Dendritic cell treated with granulocyte-macrophage colony-stimulating factor and Interleukin-4, amounts not matched to agents 40 ng/mL and 50 ng/mL, for 4 days (primary cell): Measurements from ENCODE around the gene STMN3.
A peak's percentile ranks its signal among the peaks of the same experiment; 100 is the strongest.
"Not testable (repeated sequence)": the region's sequence is repeated elsewhere in the genome, so short reads cannot be mapped to it uniquely, and the experiment has no call there.

Experiments
- H3K27ac Mint-ChIP-seq: one replicate; pipeline ENCODE4 v1.8.0; 2022; ENCODE audit warnings: mild to moderate bottlenecking, mixed read lengths
- H3K27me3 Mint-ChIP-seq: one replicate; pipeline ENCODE4 v1.8.0; 2022; ENCODE audit warnings: mild to moderate bottlenecking, mixed read lengths
- H3K36me3 Mint-ChIP-seq: one replicate; pipeline ENCODE4 v1.8.0; 2022; ENCODE audit warnings: low read depth, mixed read lengths
- H3K4me1 Mint-ChIP-seq: one replicate; pipeline ENCODE4 v1.8.0; 2022; ENCODE audit warnings: low read depth, mixed read lengths
- H3K4me3 Mint-ChIP-seq: one replicate; pipeline ENCODE4 v1.8.0; 2022; ENCODE audit warnings: mild to moderate bottlenecking, moderate library complexity, mixed read lengths
- H3K9me3 Mint-ChIP-seq: one replicate; pipeline ENCODE4 v1.8.0; 2022; ENCODE audit warnings: mixed read lengths
- intact Hi-C: fragments of 100-400 bp; cut with micrococcal nuclease; formaldehyde crosslinking; loops from one replicate; pipeline ENCODE4 v1.15.0; 2022

STMN3 gene

GRCh38 chr20:63633732-63634131 is 19.5 kb downstream of the STMN3 start:
- H3K27ac Mint-ChIP-seq, result peak overlapping the region; percentile 39
- no peak overlapping the region for H3K4me3 Mint-ChIP-seq
- intact Hi-C loops, result no loop called here
- H3K36me3 Mint-ChIP-seq, result peaks cover 14% of the 10 kb centered on the region
- H3K4me1 Mint-ChIP-seq, result peaks cover 43% of the 10 kb centered on the region
- H3K27me3 Mint-ChIP-seq, result no peaks in the 10 kb centered on the region
- H3K9me3 Mint-ChIP-seq, result no peaks in the 10 kb centered on the region

DNA sequence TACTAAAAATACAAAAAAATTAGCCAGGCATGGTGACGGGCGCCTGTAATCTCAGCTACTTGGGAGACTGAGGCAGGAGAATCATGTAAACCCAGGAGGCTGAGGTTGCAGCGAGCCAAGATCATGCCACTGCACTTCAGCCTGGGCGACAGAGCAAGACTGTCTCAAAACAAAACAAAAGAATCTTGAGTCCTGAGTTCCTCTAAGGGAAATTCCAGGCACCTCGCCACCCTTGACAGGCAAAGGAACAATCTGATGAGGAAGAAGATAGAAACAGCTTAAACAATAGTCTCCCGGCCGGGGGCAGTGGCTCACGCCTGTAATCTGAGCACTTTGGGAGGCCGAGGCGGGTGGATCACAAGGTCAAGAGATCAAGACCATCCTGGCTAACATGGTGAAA is 21.8 kb downstream of the STMN3 start:
- H3K27me3 Mint-ChIP-seq, H3K9me3 Mint-ChIP-seq, intact Hi-C loops: not testable (repeated sequence)
- Mint-ChIP-seq H3K27ac (peak overlapping the region; percentile 73), H3K4me1 (peaks cover 36% of the 10 kb centered on the region), H3K4me3 (peak overlapping the region; percentile 17), H3K36me3 (peaks cover 31% of the 10 kb centered on the region)

GRCh38 chr20:63630956-63631355 is 22.3 kb downstream of the STMN3 start:
- Mint-ChIP-seq H3K27ac (peak overlapping the region; percentile 73), H3K36me3 (peaks cover 31% of the 10 kb centered on the region), H3K4me1 (peaks cover 36% of the 10 kb centered on the region)
- intact Hi-C loops, H3K27me3 Mint-ChIP-seq, H3K9me3 Mint-ChIP-seq, H3K4me3 Mint-ChIP-seq: not testable (repeated sequence)

GRCh38 chr20:63628246-63628975 is 24.8 kb downstream of the STMN3 start:
- intact Hi-C loops, result loop anchor here (5.0 kb wide), 1 partner anchor 91 kb away; the partner anchor contains the start of gene PTK6
- H3K4me1 Mint-ChIP-seq, result peaks cover 46% of the 10 kb centered on the region
- no peaks in the 10 kb centered on the region for H3K27me3 Mint-ChIP-seq
- peak overlapping the region; percentile 88 for H3K27ac Mint-ChIP-seq
- H3K9me3 Mint-ChIP-seq, result no peaks in the 10 kb centered on the region
- H3K36me3 Mint-ChIP-seq, result peaks cover 31% of the 10 kb centered on the region
- H3K4me3 Mint-ChIP-seq, result peak overlapping the region; percentile 98

GRCh38 chr20:63627751-63628245 is 25.4 kb downstream of the STMN3 start:
- intact Hi-C loops, result loop anchor here (2.0 to 5.0 kb wide), 2 partner anchors 61 to 90 kb away; partner anchors contain the start of gene PTK6
- H3K9me3 Mint-ChIP-seq, result no peaks in the 10 kb centered on the region
- peak overlapping the region; percentile 88 for H3K27ac Mint-ChIP-seq
- H3K4me1 Mint-ChIP-seq, result peaks cover 48% of the 10 kb centered on the region
- peaks cover 34% of the 10 kb centered on the region for H3K36me3 Mint-ChIP-seq
- peak overlapping the region; percentile 98 for H3K4me3 Mint-ChIP-seq
- H3K27me3 Mint-ChIP-seq, result no peaks in the 10 kb centered on the region

GRCh38 chr20:63627129-63627750 is 26.0 kb downstream of the STMN3 start:
- Mint-ChIP-seq H3K4me1 (peaks cover 52% of the 10 kb centered on the region), H3K9me3 (no peaks in the 10 kb centered on the region), H3K27me3 (no peaks in the 10 kb centered on the region), H3K4me3 (peak overlapping the region; percentile 98), H3K27ac (peak overlapping the region; percentile 88), H3K36me3 (peaks cover 39% of the 10 kb centered on the region)
- intact Hi-C loops, result loop anchor here (2.0 to 5.0 kb wide), 2 partner anchors 60 to 90 kb away; partner anchors contain the start of gene PTK6

DNA sequence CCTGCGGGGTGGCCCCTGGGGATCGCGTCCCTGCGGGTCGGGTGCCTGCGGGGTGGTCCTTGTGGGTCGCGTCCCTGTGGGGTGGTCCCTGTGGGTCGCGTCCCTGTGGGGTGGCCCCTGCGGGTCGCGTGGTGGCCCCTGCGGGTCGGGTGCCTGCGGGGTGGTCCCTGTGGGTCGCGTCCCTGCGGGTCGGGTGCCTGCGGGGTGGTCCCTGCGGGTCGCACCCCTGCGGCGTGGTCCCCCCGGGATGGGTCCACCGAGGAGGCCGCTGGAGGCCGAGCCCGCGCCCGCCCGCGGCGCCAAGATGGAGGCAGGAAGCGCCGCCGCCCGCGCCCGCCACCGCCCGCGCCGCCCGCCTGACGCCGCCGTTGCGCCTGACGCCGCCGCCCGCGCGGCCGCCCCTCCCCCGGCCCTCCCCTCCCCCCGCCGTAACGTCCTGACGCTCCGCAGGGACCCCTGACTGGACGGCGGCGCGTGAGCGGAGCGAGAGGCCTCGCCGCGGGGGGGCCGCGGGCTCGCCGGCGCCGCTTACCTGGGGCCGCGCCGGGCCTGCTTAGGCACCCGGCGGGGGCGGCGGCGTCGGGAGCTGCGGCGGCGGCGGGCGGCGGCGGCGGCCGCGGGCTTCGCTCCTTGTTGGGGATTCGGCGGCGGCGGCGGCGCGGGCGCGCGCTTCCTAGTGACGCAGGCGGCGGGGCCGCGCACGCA is 26.6 kb downstream of the STMN3 start, which contains the start of gene GMEB2:
TSS of gene GMEB2 (minus strand) at position 678 of the 705 bp plus-strand sequence. CDS start 7,704 bp downstream, outside the sequence.
- H3K27ac Mint-ChIP-seq, result peak within 1 kb of the TSS; percentile 88
- H3K9me3 Mint-ChIP-seq, result no peaks in the 10 kb centered on the region
- H3K4me3 Mint-ChIP-seq, result peak within 1 kb of the TSS; percentile 98
- peaks cover 51% of the 10 kb centered on the region for H3K4me1 Mint-ChIP-seq
- peaks cover 39% of the 10 kb centered on the region for H3K36me3 Mint-ChIP-seq
- intact Hi-C loops, result loop anchor here (2.0 to 5.0 kb wide), 2 partner anchors 60 to 89 kb away; partner anchors contain the start of gene PTK6
- H3K27me3 Mint-ChIP-seq, result no peaks in the 10 kb centered on the region

DNA sequence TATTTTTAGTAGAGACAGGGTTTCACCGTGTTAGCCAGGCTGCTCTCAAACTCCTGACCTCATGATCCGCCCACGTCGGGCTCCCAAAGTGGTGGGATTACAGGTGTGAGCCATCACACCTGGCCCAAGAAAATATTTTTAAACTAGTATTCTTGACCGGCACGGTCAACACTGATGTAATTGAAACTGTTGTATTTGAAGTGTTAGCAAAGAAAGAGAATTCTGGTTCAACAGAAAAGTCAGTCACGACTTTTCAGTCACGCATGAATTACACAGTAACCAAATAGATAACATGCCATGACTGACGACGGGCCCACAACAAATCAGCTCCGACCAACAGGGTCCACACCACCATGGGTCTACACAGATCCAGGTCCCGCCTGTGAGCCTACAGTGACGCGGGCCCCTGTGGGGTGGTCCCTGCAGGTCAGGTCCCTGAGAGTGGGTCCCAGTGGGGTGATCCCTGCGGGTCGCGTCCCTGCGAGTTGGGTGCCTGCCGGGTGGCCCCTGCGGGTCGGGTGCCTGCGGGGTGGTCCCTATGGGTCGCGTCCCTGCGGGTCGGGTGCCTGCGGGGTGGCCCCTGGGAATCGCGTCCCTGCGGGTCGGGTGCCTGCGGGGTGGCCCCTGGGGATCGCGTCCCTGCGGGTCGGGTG is 27.3 kb downstream of the STMN3 start:
- Mint-ChIP-seq H3K27me3 (no peaks in the 10 kb centered on the region), H3K4me1 (peaks cover 47% of the 10 kb centered on the region), H3K4me3 (peak overlapping the region; percentile 67), H3K27ac (peak overlapping the region; percentile 76), H3K9me3 (no peaks in the 10 kb centered on the region), H3K36me3 (peaks cover 44% of the 10 kb centered on the region)
- intact Hi-C loops, result loop anchor here (2.0 to 5.0 kb wide), 2 partner anchors 59 to 89 kb away; partner anchors contain the start of gene PTK6

DNA sequence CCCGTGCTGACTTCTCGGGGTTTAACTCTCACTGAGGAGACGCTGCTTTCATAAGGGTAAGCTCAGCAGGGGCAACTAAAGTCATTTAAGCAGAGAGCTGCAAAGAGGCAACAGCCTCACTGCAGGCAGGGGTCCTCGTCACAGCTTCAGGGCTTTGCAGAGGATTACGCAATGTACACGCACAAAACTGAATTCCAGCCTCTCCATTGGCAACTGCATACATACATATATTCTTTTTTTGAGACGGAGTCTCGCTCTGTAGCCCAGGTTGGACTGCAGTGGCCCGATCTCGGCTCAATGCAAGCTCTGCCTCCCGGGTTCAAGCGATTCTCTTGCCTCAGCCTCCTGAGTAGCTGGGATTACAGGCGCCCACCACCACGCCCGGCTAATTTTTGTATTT is 28.7 kb downstream of the STMN3 start:
- Mint-ChIP-seq H3K27me3 (no peaks in the 10 kb centered on the region), H3K9me3 (no peaks in the 10 kb centered on the region), H3K27ac (no peak overlapping the region), H3K4me3 (no peak overlapping the region), H3K4me1 (peaks cover 39% of the 10 kb centered on the region), H3K36me3 (peaks cover 42% of the 10 kb centered on the region)
- intact Hi-C loops, result no loop called here

DNA sequence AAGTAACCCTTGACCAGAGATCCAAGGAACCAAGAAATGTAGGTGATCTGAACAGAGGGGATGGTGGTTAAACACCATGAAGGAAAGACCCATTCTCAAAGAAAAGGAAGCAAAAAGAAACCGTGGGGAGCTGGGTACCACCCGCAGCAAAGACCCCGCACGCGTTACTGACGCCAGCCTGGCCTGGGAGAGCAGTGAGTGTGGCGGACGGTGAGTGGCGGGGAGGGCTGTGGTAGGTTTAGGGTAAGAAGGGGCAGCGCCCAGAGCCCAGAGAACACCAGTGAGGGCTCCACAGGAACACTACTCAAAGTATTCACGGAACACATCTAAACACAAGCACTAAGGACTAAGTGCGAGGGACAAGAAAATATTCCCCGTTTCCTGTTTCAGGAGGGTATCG is 30.5 kb downstream of the STMN3 start:
- Mint-ChIP-seq H3K4me1 (peaks cover 26% of the 10 kb centered on the region), H3K27me3 (no peaks in the 10 kb centered on the region), H3K9me3 (no peaks in the 10 kb centered on the region), H3K36me3 (peaks cover 42% of the 10 kb centered on the region), H3K27ac (peak overlapping the region; percentile 33), H3K4me3 (no peak overlapping the region)
- intact Hi-C loops, result no loop called here

- intact Hi-C loops, result no loop called here
- peak overlapping the region; percentile 33 for H3K27ac Mint-ChIP-seq
Observed at GRCh38 chr20:63622096-63622495, 31.1 kb downstream of the STMN3 start.

GRCh38 chr20:63620991-63621390 is 32.2 kb downstream of the STMN3 start:
- Mint-ChIP-seq H3K4me3 (no peak overlapping the region), H3K27me3 (no peaks in the 10 kb centered on the region), H3K36me3 (peaks cover 53% of the 10 kb centered on the region), H3K9me3 (no peaks in the 10 kb centered on the region), H3K27ac (no peak overlapping the region), H3K4me1 (peaks cover 26% of the 10 kb centered on the region)
- intact Hi-C loops, result no loop called here

More at GRCh38 chr20:63622096-63622495, 31.1 kb downstream of the STMN3 start:
- no peaks in the 10 kb centered on the region for H3K9me3 Mint-ChIP-seq
- H3K4me1 Mint-ChIP-seq, result peaks cover 26% of the 10 kb centered on the region
- no peaks in the 10 kb centered on the region for H3K27me3 Mint-ChIP-seq
- peaks cover 42% of the 10 kb centered on the region for H3K36me3 Mint-ChIP-seq
- H3K4me3 Mint-ChIP-seq, result no peak overlapping the region

DNA sequence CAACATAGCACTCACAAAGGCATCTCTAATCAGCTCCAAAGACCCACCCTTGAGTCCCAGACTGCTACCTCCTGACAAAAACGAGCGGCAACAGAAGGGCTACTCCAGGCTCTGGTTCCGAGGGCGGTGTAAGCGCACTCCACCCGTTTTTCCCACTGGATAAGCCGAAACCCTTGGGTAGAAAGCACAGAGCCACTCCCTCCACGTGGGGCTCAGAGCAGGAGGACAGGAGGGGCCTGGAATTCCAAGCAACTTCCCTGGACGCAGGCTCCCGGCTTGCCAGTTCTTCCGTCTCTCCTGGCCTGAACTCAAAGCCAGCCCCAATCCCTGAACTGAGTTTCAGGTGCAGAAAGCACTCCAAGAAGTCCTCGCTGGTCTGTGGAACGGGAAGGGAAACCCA is 33.7 kb downstream of the STMN3 start:
- Mint-ChIP-seq H3K27ac (no peak overlapping the region), H3K4me3 (no peak overlapping the region), H3K4me1 (peaks cover 13% of the 10 kb centered on the region), H3K36me3 (peaks cover 68% of the 10 kb centered on the region), H3K27me3 (no peaks in the 10 kb centered on the region), H3K9me3 (peaks cover 6% of the 10 kb centered on the region)
- intact Hi-C loops, result no loop called here
